ENCODE data around the gene EDN3. TPM values are rescaled to one million over a fixed set of nuclear protein-coding genes. Genes with fewer than 3 reads are reported as not detected.

The EDN3 gene
- total RNA-seq, 1 experiment from 2014 or later: not detected

- ATAC-seq: no peak
- no peaks in the 10 kb centered on the region for H3K9me3 ChIP-seq (ENCODE audit: control insufficient read depth in 1 of 2, insufficient read depth in 1 of 2, low read depth in 1 of 2, low read length in 2 of 2)
- POLR2A ChIA-PET: no interaction called here
- peaks cover 71% of the 10 kb centered on the region for H3K27me3 ChIP-seq (ENCODE audit: insufficient read depth, low read length)
- no TSS peak for BruUV-seq (replicated peaks)
- intact Hi-C loops (cut with micrococcal nuclease): no loop called here
- no peaks in the 10 kb centered on the region for H3K4me1 ChIP-seq (ENCODE audit: control insufficient read depth in 1 of 2, insufficient read depth in 2 of 2, low read length in 2 of 2)
- no peaks in the 10 kb centered on the region for H4K20me1 ChIP-seq (ENCODE audit: insufficient read depth)
- H3K9me2 ChIP-seq (ENCODE audit: insufficient read depth): no peaks in the 10 kb centered on the region
- DNase-seq (ENCODE audit: low read depth, low spot score): no peak
- H3K9ac ChIP-seq (ENCODE audit: low read length): no peak overlapping the region
- CTCF ChIA-PET: no interaction called here
- H3K27ac ChIP-seq (ENCODE audit: low read depth, low read length): no peak overlapping the region
- H3K36me3 ChIP-seq (ENCODE audit: control insufficient read depth in 1 of 2, insufficient read depth in 2 of 2, low read length in 2 of 2): no peaks in the 10 kb centered on the region
- TF ChIP-seq CEBPB (IDR thresholded peaks at IDR 0.05; ENCODE audit: low read depth): no peak
- H3K4me3 ChIP-seq (replicated peaks in 1 of 2; ENCODE audit: low read depth in 1 of 2, low read length in 2 of 2): no peak overlapping the region
- H2AFZ ChIP-seq (ENCODE audit: low read depth, low read length, poor library complexity, severe bottlenecking): no peak overlapping the region
- no peaks in the 10 kb centered on the region for H3K79me2 ChIP-seq (ENCODE audit: insufficient read depth, low read length)
- no peak overlapping the region for H3K4me2 ChIP-seq (ENCODE audit: low read length)
- RAD21 ChIA-PET (ENCODE audit: low non-redundant PET in 1 of 2, low total read pairs in 2 of 2, uncharacterized antibody in 2 of 2, unreplicated experiment in 2 of 2): no interaction called here
Measured at GRCh38 chr20:59265298-59265697, 35.1 kb upstream of the EDN3 start.

GRCh38 chr20:59268870-59269269, 31.5 kb upstream of the EDN3 start:
- intact Hi-C loops (cut with micrococcal nuclease): no loop called here
- no peaks in the 10 kb centered on the region for H3K36me3 ChIP-seq (ENCODE audit: control insufficient read depth in 1 of 2, insufficient read depth in 2 of 2, low read length in 2 of 2)
- H3K4me1 ChIP-seq (ENCODE audit: control insufficient read depth in 1 of 2, insufficient read depth in 2 of 2, low read length in 2 of 2): no peaks in the 10 kb centered on the region
- H3K27me3 ChIP-seq (ENCODE audit: insufficient read depth, low read length): peaks cover 86% of the 10 kb centered on the region
- no peak overlapping the region for H2AFZ ChIP-seq (ENCODE audit: low read depth, low read length, poor library complexity, severe bottlenecking)
- DNase-seq (ENCODE audit: low read depth, low spot score) (no peak), ATAC-seq (no peak)
- BruUV-seq (replicated peaks): no TSS peak
- no peak overlapping the region for H3K4me2 ChIP-seq (ENCODE audit: low read length)
- ChIA-PET POLR2A (no interaction called here), RAD21 (ENCODE audit: low non-redundant PET in 1 of 2, low total read pairs in 2 of 2, uncharacterized antibody in 2 of 2, unreplicated experiment in 2 of 2) (no interaction called here), CTCF (no interaction called here)
- H3K9me3 ChIP-seq (ENCODE audit: control insufficient read depth in 1 of 2, insufficient read depth in 1 of 2, low read depth in 1 of 2, low read length in 2 of 2): no peaks in the 10 kb centered on the region
- H4K20me1 ChIP-seq (ENCODE audit: insufficient read depth): no peaks in the 10 kb centered on the region
- no peak overlapping the region for H3K9ac ChIP-seq (ENCODE audit: low read length)
- no peak overlapping the region for H3K27ac ChIP-seq (ENCODE audit: low read depth, low read length)
- TF ChIP-seq SRF (IDR thresholded peaks at IDR 0.05; ENCODE audit: low read depth) (no peak), CEBPB (IDR thresholded peaks at IDR 0.05; ENCODE audit: low read depth) (no peak), YY1 (IDR thresholded peaks at IDR 0.05; ENCODE audit: extremely low read depth, insufficient replicate concordance, low read depth, low read length) (no peak), SP1 (IDR thresholded peaks at IDR 0.05; ENCODE audit: low read depth) (no peak), POLR2AphosphoS5 (IDR thresholded peaks at IDR 0.05; ENCODE audit: low read depth, low read length) (no peak)
- no peak overlapping the region for H3K4me3 ChIP-seq (replicated peaks in 1 of 2; ENCODE audit: low read depth in 1 of 2, low read length in 2 of 2)
- no peaks in the 10 kb centered on the region for H3K79me2 ChIP-seq (ENCODE audit: insufficient read depth, low read length)
- no peaks in the 10 kb centered on the region for H3K9me2 ChIP-seq (ENCODE audit: insufficient read depth)

Data from HCT116 (cell line).